ENCODE results near the gene FAM53A.

- no peak for TF ChIP-seq CTCF (IDR thresholded peaks at IDR 0.05)
- TF ChIP-seq ZFX (IDR thresholded peaks at IDR 0.05; ENCODE audit: borderline replicate concordance) = no peak
Observed at GRCh38 chr4:1595789-1596325, 88.3 kb downstream of the FAM53A start.
